Middle frontal gyrus (tissue), 1 donor: ENCODE data around the gene ASXL3.

Source experiments
- DNase-seq: peaks from one replicate; pipeline ENCODE4 v3.0.0-alpha.2; 2015; ENCODE audit warnings: low spot score; ENCODE audit errors: extremely low spot score

ASXL3 gene

DNA sequence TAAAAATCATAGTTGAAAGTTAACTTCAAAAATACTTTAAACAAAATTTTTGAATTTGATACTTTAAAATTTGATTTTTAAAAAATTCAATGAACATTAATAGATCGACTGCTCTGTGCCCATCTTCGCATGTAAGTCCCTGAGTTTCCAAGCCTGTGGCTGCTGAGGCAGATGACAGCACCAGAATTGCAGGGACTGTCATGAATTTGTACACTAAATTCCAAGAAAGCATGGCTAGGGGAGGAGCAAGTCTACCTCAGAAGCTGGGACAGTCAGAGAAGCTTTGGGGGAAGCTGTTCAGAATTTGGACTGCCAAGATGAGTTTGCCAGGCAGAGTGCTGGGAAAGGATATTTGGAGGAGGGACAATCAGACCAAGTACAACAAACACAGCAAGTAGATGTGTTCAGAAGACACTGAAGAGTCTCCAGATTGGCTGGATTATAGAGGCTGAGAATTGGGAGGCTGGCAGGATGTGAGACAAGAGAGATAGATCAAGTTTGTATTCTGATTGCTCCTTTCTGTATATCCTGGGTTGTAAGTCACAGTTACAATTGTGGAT, 79.0 kb downstream of the ASXL3 start:
- DNase-seq = no peak

DNA sequence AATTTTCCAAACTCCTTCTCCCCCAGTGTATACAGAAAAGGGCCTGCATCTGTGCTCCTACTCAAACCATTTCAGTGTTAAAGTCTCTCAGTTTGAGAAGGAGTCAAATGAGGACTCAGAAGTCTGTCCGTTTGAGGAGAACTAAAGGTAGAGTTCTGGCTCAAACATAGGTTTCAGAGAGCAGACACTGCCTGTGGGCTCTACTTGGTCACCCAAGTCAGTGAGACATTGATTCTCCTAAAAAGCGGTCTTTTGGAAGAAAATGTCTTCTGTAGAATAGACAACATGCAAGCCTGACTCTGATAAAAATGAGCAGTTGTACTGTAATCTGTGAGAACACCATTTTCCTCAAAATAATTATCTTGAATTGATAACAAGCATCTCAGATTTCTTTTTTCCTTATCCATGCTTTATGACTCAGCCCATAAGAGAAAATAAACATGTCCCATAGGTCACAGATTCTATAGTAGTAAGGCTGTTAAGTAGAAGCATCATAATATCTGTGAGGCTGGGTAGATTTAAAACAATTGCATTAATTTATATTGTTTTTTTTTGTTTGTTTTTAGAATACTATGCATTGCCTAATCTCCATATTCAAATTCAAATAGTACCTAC, 82.8 kb downstream of the ASXL3 start:
- no peak for DNase-seq

DNA sequence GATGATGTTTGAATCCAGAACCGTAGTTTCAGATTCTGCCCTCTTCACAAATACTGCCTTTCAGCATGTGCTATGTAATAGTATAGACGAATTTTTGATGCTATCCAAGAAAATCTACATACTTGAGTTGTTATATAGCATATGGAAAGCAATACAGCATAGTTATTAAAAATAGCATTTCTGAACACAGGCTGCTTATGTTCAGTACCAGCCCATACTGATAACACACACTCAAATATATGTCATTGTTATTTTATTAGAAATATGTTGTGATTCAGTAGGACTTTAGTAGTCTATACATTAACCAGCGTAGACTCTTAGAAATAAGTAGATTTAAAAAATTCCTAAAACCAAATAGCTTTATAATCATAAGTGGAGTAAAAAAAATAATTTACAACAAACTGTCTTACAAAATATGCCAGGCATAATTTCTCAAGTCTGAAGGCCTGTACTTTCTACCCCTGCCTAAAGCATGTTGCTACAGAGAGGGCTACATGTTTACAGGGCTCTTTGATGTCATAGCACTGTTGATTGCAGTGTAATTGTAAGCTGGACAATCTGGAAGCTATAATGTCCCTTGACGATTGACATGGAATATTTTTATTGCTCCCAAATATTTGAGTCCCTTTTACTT, 86.3 kb downstream of the ASXL3 start:
- no peak for DNase-seq

DNA sequence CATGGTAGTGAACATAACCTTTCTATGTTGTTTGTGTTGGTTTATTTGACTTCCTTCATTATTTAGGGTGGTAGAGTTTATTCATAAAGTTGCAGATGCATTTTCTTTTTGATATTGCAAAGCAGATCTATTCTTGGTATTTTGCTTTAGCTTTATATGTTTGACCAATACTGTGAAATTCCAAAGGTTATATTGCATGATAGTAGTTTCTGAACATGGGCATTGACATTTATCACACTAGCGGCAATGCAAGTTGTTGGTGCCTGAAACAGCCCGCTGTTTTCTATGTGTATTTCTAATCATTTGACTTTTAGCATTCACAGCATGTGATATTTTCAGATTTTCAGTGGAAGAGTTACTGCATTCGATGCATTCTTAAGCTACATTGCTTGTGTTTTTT, 87.2 kb downstream of the ASXL3 start:
- DNase-seq = no peak

DNA sequence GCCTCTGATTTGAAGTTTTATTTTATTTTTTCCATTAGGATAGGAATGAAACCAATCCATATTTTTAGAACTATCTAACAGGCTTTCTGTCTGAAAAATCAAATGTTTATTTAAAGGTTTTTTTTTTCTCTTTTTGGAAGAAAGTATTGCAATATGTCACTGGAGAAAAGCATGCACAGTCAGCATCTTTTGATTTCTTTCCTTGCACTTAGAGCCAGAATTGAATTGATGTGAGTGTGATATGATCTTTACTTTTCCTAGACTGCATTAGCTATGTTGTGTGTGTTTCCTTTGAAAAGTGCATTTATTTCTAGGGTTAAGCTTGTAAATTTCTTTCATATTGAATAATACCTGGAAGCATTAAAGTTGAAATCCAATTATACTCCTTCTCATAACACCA, 87.6 kb downstream of the ASXL3 start:
- DNase-seq = no peak

DNA sequence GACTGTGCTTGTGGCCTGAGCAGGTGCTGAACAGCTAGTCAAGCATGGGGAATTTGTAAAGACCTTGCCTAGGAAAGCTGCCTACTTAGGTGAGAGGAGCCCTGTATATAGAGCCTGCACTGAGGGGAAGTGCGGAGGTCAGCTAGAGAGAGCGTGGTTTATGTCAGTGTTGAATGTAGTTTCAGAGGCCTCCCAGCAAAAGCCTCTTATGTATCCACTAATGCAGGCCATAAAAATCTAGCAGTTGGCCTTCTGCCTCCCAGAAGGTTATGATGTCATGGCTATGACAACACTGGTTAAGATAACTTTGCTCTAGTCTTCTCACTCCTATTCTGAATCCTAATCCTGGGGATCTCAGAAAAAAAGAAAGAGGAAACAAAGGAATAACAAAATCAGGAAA, 88.9 kb downstream of the ASXL3 start:
- no peak for DNase-seq

DNA sequence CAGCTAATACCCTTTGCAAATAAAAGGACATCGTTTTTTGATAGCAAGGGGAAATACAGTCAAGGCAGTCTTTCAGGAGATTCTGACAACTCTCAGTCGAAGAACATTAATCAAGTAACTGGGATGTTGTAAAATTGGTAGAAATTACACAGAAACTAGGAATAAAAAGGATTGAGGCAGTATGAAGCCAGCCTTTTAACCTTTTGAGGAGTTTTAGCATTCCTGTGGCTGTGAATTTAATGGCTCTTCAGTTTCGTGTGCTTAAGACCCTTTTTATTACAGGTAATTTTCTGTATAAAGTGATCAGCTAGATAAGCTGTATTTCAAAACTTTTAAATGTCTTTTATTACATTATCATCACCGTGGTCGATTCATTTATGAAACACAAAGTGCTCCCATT, 91.6 kb downstream of the ASXL3 start:
- DNase-seq = no peak

DNA sequence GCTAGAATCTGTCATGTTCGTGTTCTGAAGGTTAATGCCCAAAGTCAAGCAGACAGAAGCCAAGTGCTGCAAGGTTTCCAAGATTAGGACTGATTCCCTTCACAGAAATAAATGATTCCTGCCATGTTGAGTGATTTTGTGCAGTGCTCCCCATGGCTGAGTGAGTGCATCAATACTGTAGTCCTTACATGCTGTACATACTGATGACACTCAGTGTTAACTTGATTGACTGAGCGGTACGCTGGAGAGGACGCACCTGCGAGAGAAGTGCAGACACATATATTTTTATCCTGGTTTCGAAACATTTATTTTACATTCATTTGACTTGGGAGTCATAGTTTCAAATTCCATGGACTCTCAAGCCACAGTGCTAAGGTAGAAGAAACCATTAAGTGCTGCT, 92.0 kb downstream of the ASXL3 start:
- DNase-seq = no peak

DNA sequence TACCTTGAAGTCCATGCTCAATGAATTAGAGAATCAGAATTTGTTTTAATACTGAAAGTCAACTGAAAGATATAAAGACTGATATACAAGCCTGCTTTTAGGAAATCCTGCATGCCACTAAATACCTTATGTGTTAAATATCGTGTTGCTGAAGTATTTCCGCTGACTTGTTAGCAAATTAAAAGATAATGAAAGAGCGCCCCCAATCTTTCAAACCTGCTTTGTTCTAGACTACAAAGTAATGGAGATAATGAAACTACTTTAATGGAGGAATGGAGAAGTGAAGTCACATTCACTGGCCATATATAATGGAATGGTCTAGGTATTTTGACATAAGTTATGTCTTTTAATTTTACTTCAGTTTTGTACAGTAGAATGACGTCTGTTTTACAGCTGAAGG, 95.7 kb downstream of the ASXL3 start:
- no peak for DNase-seq

DNA sequence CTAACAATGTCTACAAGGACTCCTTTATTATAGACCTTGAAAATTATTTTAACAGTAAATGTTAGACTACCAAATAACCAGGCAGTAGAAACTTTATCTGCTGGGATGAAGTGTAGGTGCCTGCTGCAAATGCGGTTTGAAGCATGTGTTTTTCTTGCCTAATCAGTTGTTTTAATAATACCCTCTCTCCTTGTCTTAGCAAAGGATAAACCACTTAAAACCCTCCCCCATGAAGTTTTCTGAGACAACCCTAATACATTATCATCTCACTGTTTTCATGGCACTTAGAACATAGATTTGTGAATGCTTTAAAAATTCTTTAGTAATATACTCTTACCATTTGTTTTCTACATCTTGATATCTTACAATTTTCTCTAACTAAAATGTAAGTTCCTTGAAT, 98.6 kb downstream of the ASXL3 start:
- DNase-seq = no peak

DNA sequence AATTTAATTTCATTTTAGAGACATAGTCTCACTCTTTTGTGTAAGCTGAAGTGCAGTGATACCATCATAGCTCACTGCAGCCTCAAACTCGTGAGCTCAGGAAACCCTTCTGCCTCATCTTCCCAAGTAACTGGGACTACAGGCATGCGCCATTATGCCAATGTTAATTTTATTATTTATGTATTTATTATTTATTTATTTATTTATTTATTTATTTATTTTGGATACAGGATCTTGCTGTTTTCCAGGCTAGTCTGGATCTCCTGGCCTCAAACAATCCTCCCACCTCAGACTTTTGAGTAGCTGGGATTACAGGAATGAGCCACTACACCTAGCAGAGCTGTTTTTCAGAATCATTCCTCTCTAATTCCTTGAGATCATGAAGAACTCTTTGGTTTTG, 99.9 kb downstream of the ASXL3 start:
- DNase-seq = no peak

DNA sequence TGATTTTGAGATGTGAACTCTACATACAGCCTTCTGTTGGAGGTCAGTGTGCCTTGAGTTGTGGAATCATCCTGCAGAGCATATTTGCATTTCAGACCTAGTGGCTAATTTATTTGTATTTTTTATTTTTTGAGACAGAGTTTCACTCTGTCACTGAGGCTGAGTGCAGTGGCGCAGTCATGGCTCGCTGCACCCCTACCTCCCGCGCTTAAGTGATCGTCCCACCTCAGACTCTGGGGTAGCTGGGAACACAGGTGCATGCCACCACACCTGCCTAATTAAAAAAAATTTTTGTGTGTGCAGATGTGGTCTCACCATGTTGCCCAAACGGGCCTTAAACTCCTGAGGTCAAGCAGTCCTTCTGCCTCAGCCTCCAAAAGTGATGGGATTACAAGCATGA, 104.4 kb downstream of the ASXL3 start:
- no peak for DNase-seq

DNA sequence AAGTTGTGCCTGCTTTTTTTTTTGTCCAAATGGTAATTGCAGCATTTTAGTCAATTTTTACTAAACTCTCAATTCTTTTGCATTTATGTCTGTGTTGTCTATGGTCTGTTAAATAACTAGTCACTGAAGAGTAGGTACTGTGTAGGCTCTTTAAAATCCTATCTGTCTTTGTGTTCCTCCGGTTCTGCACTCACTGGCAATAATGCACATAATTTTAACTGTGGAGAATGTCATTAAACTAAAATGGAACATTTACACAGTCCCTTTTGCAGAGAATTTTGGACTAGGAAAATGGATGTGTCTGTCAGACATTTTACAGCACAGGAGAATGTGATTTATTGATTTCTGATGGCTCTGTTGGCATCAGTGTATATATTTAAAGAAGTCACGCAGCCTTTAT, 116.6 kb downstream of the ASXL3 start:
- no peak for DNase-seq

DNA sequence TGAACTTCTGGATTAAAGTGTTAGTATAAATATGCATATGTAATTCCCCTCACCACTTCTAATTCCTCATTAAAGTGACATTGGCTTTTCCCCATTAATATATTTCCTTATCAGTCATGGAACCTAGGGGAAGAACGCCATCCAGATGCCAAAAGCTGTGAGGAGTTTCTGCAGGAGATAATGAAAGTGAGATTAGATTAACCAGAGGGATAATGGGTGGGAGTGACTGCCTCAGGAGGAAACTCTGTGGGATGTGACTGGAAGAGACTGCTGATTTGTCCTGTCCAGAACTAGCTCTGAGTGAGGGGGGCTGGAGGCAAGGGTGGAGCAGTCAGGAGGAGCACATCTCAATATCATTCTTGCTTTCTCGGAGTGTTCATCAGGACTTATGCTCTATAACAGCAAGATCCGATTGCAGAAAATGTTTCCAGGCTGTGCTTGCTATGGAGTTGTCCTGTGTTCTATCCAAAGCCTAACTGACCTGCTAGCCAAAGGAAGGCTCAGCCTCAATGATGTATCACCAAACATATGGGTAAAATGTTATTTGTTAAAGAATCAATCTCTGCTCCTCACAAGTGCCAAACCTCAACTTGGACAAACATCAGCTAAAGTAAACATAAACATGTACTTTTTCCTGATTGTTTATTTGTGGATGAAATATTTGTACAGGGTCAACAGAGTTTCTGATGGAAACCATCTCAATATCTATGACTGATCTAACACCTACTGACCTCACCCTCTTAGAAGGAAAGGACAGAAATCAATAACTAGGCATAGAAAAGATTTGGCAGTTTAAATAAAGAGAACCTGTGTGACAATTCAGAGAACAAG, 118.5 kb downstream of the ASXL3 start:
- no peak for DNase-seq

DNA sequence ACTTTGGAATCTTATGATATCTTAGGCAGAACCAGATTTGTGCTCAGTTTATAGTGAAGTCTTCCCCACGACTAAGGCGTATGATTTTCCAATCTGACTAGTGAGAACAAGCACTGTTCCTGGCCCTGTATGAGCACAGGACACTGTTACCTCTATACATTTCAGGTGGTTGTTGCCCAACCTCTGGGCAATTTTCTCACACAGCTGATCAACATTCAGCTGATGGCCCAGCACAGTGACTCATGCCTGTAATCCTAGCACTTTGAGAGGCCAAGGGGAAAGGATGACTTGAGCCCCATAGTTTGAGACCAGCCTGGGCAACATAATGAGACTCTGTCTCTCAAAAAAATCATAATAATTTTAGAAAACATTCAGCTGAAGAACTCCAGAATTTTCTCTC, 119.5 kb downstream of the ASXL3 start:
- no peak for DNase-seq

DNA sequence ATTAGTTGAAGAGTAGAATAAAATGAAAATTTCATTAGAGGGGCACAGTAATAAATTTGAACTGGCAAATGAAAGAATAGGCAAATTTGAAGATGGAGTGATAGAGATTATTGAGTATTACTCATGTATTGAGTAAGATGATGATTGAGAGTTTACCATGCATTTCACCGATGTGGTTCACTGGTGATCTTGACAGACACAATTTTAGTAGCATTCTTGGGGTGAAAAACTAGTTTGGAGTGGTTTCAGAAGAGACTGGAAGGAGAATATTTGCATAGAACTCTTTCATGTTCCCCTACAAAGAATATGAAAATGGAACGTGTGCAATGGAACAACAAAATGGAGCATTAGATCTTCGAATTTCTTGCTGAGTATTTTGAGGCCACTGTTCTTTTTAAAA, 121.4 kb downstream of the ASXL3 start:
- DNase-seq = no peak

DNA sequence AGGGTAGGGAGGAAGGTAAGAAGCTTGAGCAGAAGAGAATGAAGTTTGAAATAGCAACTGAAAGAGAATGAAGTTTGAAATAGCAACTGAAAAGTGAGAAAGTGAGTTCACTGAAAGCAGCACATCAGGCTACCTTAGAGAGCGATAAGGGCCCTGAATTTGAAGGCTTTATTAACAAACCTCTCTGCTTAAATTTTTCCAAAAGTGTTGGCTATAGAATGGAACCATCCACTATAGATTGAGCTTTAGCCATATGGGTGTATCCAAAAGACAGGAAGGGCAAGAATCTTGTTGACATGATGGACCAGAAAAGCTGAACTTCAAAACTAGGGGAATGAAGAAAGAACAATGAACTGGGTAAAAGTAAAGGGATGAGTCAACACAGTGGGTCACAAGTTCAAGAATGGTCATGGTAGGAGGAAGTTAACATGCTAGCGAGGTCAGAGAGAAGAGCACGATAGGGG, 122.5 kb downstream of the ASXL3 start:
- DNase-seq = no peak

DNA sequence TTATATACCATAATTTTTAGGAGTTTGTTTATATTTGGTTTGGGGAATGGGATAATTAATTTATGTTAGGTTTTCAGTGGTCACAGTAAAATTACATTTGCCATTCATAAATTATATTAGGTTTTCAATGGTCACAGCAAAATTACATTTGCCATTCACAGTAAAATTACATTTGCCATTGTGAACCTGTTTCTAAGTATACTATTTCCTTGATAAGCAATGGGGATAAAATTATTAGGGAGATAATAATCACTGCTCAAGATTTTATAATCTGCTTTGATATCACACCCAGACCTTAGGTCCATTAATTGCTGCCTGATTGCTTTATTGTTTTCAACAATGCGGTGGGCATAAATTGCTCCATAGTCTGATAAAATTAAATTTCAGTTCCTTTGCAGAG, 124.6 kb downstream of the ASXL3 start:
- DNase-seq = no peak

DNA sequence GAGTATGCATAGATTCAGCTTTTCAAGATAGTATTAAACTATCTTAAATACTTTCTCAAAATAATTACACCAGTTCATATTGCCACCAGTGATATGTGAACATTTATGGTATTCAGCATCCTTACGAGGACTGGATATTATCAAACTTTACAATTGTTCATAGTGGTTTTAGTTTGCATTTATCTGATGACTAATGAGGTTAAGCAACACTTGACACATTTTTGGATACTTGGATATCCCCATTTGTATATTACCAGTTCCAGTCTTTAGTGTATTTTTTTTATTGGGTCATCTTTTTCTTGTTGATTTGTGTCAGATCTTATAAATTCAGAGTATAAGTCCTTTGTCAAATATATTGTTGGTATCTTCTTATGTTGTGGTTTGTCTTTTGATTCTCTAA, 128.4 kb downstream of the ASXL3 start:
- no peak for DNase-seq

DNA sequence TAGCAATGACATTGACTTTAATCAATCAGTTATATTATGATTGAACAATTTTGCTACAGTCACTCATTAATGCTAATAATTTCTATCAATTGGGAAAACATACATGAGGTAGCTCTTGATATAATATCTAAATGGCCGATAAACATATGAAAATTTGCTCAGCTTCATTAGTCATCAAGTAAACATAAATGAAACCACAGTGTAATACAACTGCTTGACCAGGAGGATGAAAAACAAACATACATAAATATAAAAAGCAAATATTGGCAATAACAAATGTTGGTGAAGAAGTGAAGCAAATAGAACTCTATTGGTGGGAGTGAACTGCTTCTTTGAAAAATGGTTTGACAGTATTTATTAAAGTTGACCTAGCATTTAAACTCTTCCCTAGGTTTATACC, 130.9 kb downstream of the ASXL3 start:
- DNase-seq = no peak

DNA sequence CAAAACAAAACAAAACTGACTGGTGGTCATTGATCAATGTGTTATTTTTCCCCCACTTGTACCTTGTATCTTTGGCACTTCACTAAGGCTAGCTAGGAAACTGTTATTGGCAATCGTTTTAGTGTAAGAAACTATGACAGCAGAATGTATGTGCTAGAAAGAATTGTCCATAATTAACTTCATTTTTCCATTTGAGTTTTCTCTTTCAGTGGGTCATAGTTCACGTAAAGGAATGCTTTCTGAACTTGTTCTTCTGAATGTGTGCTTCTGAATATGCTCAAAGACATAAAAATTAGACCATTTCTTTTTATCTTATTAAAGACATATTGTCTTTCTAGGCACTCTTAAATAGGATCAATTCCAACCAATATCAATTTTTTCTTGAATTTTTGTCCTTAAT, 132.2 kb downstream of the ASXL3 start:
- DNase-seq = no peak

DNA sequence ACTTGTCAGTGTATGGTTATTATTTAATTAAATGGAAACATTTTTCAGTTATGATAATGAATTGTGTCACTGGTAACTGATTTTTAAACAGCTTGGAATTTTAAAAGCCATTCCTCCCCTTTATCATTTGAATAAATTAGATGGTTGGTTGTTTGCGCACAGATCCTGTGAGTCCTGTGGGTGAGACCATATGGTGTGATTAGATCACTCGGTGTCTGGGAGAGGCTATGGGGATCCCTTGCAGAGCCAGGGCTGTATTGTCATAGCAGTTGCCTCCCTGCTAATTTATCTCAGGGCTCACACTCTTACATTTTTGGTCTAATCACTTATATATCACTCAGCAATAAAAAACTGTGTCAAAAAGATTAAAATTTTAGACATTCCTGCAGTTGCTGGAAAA, 133.5 kb downstream of the ASXL3 start:
- DNase-seq = no peak
